Dedifferentiated amniotic fluid mesenchymal stem cell (primary cell): Measurements from ENCODE around the gene PIN4.
"Not testable (repeated sequence)": the region's sequence is repeated elsewhere in the genome, so short reads cannot be mapped to it uniquely, and the experiment has no call there.

Source experiments
- DNase-seq: peaks from one replicate; pipeline ENCODE4 v3.0.0-alpha.2; 2016; ENCODE audit errors: extremely low spot score

The PIN4 gene

GRCh38 chrX:72201836-72202536 lies 20.4 kb downstream of the PIN4 start:
- peak; percentile 78 for DNase-seq

DNA sequence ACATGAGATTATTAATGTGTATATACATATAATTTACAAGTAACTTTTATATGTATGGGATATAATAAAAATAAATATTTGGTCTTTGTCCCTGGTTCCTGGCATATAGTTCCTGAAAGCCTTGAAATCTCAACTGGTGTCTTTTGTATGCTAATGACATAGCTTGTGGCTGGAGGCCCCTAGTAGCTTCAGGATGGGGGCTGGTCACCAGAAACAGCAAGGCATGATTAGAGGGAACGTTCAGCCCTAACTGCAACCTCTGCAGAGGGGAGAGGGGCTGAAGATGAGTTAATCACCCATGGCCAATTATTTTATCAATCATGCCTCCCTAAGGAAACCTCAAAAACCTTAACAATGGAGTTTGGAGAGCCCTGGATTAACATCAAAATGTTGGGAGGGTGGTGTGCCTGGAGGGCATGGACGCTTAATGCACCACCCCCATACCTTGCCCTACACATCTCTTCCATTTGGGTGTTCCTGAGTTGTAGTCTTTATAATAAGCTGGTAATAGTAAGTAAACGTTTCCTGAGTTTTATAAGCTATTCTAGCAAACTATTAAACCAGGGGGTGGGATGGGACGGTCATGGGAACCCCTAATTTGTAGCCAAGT lies 21.3 kb downstream of the PIN4 start:
- no peak for DNase-seq

GRCh38 chrX:72203421-72203820 lies 21.9 kb downstream of the PIN4 start:
- DNase-seq = no peak

DNA sequence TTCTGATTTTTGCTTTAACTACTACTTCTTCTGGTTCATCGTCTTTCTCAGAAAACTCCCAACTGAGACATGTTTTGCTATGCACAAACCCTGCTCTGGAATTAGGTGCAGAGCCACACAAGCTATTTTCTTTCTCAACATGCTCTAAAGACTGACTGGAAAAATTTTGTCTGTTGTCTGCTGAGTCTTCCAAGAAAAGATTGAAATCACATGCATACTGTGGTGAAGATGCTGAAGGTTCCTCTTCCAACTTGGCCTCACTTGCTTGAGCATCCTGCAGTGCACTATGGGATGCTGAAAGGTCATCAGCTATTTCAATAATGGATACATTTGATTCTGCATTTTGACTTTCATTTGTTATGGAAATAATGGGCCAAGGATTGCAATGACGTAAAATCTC lies 24.1 kb downstream of the PIN4 start:
- no peak for DNase-seq

- DNase-seq = no peak
These were observed 25.8 kb downstream of the PIN4 start for GRCh38 chrX:72207366-72207765.

GRCh38 chrX:72208126-72208800 lies 26.7 kb downstream of the PIN4 start:
- DNase-seq = no peak

GRCh38 chrX:72216973-72217372 lies 35.4 kb downstream of the PIN4 start:
- DNase-seq = no peak

- not testable (repeated sequence) for DNase-seq
These were observed 38.8 kb downstream of the PIN4 start for GRCh38 chrX:72220375-72220774.

GRCh38 chrX:72230290-72230689 lies 48.7 kb downstream of the PIN4 start:
- no peak for DNase-seq

DNA sequence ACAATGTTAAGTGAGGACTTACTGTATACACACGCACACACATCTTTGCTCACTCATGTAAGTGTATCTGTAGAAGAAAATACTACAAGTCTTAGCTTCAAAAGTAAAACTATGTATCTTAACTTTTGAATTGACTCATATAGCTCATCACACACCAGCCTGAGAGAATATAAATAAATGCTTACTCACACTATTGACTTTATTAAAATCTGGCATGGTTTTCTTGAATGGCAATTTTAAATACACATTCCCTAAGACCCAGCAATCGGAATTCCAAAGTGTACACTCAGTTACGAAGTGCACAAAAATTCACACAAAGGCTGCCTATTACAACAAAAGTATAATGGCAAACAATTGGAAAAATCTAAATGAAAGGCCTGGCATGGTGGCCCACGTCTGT lies 55.3 kb downstream of the PIN4 start:
- DNase-seq = no peak

DNA sequence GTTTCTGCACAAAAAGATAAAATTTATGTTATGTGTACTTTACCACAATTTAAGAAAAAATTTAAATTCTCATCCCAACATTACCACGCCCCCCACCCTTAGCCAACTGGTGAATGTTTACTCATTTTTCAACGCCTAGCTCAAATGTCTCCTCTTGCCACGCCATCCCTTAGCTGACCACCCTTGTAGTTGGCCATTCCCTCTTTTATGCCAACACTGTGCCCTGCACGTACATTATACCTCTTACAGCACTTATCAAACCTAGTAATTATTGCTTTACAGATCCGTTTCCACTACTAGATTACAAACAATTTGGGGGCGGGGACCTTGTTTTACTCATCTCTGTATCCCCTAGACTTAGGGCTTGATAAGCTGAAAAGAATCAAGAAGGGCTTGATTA lies 56.6 kb downstream of the PIN4 start:
- DNase-seq = no peak

DNA sequence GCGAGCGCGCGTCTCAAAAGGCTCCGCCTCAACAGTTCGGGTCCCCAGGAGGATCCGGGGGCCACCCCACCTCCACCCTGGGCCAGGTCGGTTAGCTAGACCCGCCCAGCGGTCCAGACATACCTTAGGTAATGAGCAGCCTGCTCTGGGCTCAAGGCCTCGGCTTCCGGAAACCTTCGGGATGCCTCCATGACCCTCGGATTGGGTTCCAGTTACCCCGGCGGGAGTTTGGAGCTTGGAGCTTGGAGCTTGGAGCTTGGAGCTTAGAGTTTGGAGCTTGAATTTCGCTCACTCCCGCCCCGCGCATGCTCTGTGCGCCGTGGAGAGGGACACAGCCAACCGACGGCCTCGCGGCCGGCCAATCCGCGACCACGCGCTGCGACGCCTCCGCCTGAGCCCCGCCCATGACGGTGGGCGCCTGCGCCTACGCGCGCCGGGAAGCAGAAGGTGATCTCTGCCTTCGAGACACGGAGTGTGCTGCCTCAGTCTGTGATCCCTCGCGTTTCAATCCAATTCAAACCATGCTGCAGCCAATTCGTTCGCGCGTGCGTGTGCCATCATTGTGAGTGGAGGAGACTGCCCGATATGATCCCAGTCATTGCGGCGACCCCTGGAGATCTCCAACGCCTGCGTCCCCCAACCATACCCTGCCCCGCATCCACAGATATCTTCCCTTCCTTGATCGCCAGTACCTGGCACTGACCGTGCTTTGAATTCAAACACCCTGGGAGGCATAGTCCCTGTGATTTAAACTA lies 57.3 kb downstream of the PIN4 start, which contains the start of gene ERCC6L:
Gene ERCC6L (minus strand): TSS at position 307 of the 755 bp plus-strand sequence. CDS start 116 bp downstream, at position 191.
- DNase-seq = peak; percentile 68

GRCh38 chrX:72240976-72241375 lies 59.4 kb downstream of the PIN4 start:
- DNase-seq = no peak

- peak; percentile 55 for DNase-seq
These were observed 61.9 kb downstream of the PIN4 start for GRCh38 chrX:72243472-72243871.

DNA sequence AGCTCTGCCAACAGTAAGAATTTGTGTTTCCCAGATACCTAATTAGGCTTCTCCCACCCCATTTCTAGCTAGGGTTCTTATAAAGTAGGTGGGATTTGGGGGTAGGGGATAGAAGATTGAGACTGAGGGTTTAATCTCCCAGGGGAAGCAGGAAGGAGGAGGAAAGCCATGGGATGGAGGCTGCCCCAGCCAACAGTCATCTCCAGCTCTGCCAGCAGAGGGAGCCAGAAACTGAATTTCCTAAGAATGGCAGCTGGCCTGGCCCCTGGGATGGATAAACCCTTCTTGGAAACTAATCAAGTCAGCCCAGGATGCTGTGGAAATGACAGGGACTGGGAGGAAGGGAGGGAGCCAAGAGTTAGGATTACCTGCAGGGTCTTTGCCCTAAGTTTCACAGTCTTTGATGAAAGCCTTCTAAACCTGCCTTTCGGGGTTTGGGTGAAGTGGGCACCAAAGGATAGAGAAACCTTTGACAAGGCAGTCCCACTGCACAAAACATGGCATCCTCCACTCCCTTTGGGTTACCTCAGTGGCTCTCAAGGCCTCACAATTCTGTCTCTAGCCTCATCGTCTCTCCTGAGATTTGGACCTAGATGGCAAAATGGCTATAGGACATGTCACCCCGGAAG lies 64.0 kb downstream of the PIN4 start:
- DNase-seq = peak; percentile 19

- DNase-seq = no peak
These were observed 65.8 kb downstream of the PIN4 start for GRCh38 chrX:72247206-72247942.
